Ascending aorta (tissue), 2 donors: Measurements from ENCODE around the gene TVP23C. TPM values are rescaled to one million over a fixed set of nuclear protein-coding genes. Genes with fewer than 3 reads are reported as not detected.

ENCODE experiments used
- DNase-seq, 2 donors: peaks; one replicate each; pipeline ENCODE4 v3.0.0-alpha.2; 2019; ENCODE audit warnings: low spot score in 2 of 2
- H3K27ac ChIP-seq, 2 donors: fragments of 200-600 bp; sonication (generic); one replicate each; pipeline ENCODE4 v1.5.1; 2016 to 2017; ENCODE audit warnings: mild to moderate bottlenecking in 1 of 2
- H3K27me3 ChIP-seq: fragments of 200-600 bp; sonication (generic); one replicate; pipeline ENCODE4 v1.5.1; 2017
- H3K36me3 ChIP-seq, 2 donors: fragments of 200-600 bp; sonication (generic); one replicate each; pipeline ENCODE4 v1.5.1; 2016
- H3K4me1 ChIP-seq, 2 donors: fragments of 200-600 bp; sonication (generic); one replicate each; pipeline ENCODE4 v1.5.1; 2016 to 2017; ENCODE audit warnings: mild to moderate bottlenecking in 1 of 2
- H3K4me3 ChIP-seq, 2 donors: fragments of 200-600 bp; sonication (generic); one replicate each; pipeline ENCODE4 v1.5.1; 2016 to 2017; ENCODE audit warnings: mild to moderate bottlenecking in 1 of 2
- H3K9me3 ChIP-seq, 2 donors: fragments of 200-600 bp; sonication (generic); one replicate each; pipeline ENCODE4 v1.5.1; 2016
- CTCF ChIP-seq, 3 experiments: fragments of 200-600 bp in 2 of 3; fragments of 450-650 bp in 1 of 3; sonication (generic) in 2 of 3; IDR thresholded peaks; one replicate each; pipeline ENCODE4 v1.5.1; 2016 to 2019; ENCODE audit warnings: antibody characterized with exemption in 3 of 3, mild to moderate bottlenecking in 1 of 3, moderate library complexity in 1 of 3
- intact Hi-C: fragments of 100-400 bp; cut with DNase I; formaldehyde crosslinking; loops from one replicate; pipeline ENCODE4 v1.15.1; 2023
- total RNA-seq: library from RNA; depleted of rRNA; stranded (reverse); fragments of >200 nt; gene quantifications from one replicate; pipeline ENCODE4 v1.1.0, GENCODE V29; 2016

Gene TVP23C
- total RNA-seq, 1 donor from 2014 or later, result 5.5 TPM

- no peak overlapping the region for H3K4me3 ChIP-seq
- H3K36me3 ChIP-seq, result no peaks in the 10 kb centered on the region
- intact Hi-C loops, result loop anchor here (1.0 to 2.0 kb wide), 2 partner anchors 39 to 246 kb away; no protein-coding TSS in a partner anchor
- no peak overlapping the region for H3K27ac ChIP-seq
- peaks cover 9 to 21% of the 10 kb centered on the region in 2 donors for H3K4me1 ChIP-seq
- no peaks in the 10 kb centered on the region for H3K9me3 ChIP-seq
- no peaks in the 10 kb centered on the region for H3K27me3 ChIP-seq
- TF ChIP-seq CTCF (IDR thresholded peaks at IDR 0.05), result no peak
- DNase-seq, result no peak
Measured at GRCh38 chr17:15503731-15504130, 59.6 kb downstream of the TVP23C start.

- Histone ChIP-seq H3K27me3 (no peaks in the 10 kb centered on the region), H3K4me3 (peak overlapping the region; percentile 29 to 57), H3K4me1 (peaks cover 3 to 11% of the 10 kb centered on the region in 2 donors), H3K36me3 (no peaks in the 10 kb centered on the region), H3K9me3 (no peaks in the 10 kb centered on the region), H3K27ac (peak overlapping the region; percentile 53 to 62)
- intact Hi-C loops, result loop anchor here (1.0 to 2.0 kb wide), 3 partner anchors 38 to 245 kb away; no protein-coding TSS in a partner anchor
- DNase-seq, result peak in 1 of 2 donors; percentile 95
- peak; percentile 85 to 92 (median 89) for TF ChIP-seq CTCF (IDR thresholded peaks at IDR 0.05)
Measured at GRCh38 chr17:15502369-15503112, 60.7 kb downstream of the TVP23C start.

- DNase-seq, result no peak
- no peak for TF ChIP-seq CTCF (IDR thresholded peaks at IDR 0.05)
- H3K27ac ChIP-seq, result peak overlapping the region in 1 of 2 donors; percentile 53
- H3K27me3 ChIP-seq, result no peaks in the 10 kb centered on the region
- H3K4me1 ChIP-seq, result peaks cover 3 to 11% of the 10 kb centered on the region in 2 donors
- H3K36me3 ChIP-seq, result no peaks in the 10 kb centered on the region
- H3K9me3 ChIP-seq, result no peaks in the 10 kb centered on the region
- intact Hi-C loops, result loop anchor here (1.0 to 2.0 kb wide), 2 partner anchors 37 to 241 kb away; no protein-coding TSS in a partner anchor
- H3K4me3 ChIP-seq, result no peak overlapping the region
Measured at GRCh38 chr17:15501793-15502192, 61.5 kb downstream of the TVP23C start.

GRCh38 chr17:15501282-15501681, 62.0 kb downstream of the TVP23C start:
- Histone ChIP-seq H3K36me3 (no peaks in the 10 kb centered on the region), H3K27me3 (no peaks in the 10 kb centered on the region), H3K4me3 (no peak overlapping the region), H3K9me3 (no peaks in the 10 kb centered on the region), H3K4me1 (peaks cover 3 to 11% of the 10 kb centered on the region in 2 donors), H3K27ac (no peak overlapping the region)
- DNase-seq, result no peak
- TF ChIP-seq CTCF (IDR thresholded peaks at IDR 0.05), result no peak
- intact Hi-C loops, result no loop called here

GRCh38 chr17:15498107-15498506, 65.2 kb downstream of the TVP23C start:
- no peak for DNase-seq
- Histone ChIP-seq H3K36me3 (no peaks in the 10 kb centered on the region), H3K9me3 (no peaks in the 10 kb centered on the region), H3K27ac (no peak overlapping the region), H3K4me1 (peaks cover 3 to 10% of the 10 kb centered on the region in 2 donors), H3K27me3 (no peaks in the 10 kb centered on the region), H3K4me3 (no peak overlapping the region)
- intact Hi-C loops, result no loop called here
- TF ChIP-seq CTCF (IDR thresholded peaks at IDR 0.05), result no peak
